Peyer's patch (tissue), 4 donors: Measurements from ENCODE around the gene CAPN8.

Source experiments
- CTCF ChIP-seq, 6 experiments: fragments of 450-650 bp in 4 of 6; fragments of 200-600 bp in 2 of 6; sonication (generic) in 1 of 6; IDR thresholded peaks; one replicate each; pipeline ENCODE4 v1.5.1; 2017 to 2019; ENCODE audit warnings: antibody characterized with exemption in 6 of 6, mild to moderate bottlenecking in 3 of 6, moderate library complexity in 1 of 6
- POLR2A ChIP-seq, 2 donors: fragments of 450-650 bp; IDR thresholded peaks; one replicate each; pipeline ENCODE4 v1.5.1; 2017; ENCODE audit warnings: antibody characterized with exemption in 2 of 2, mild to moderate bottlenecking in 2 of 2, moderate library complexity in 2 of 2

- no peak for TF ChIP-seq CTCF (IDR thresholded peaks at IDR 0.05)
- TF ChIP-seq POLR2A (IDR thresholded peaks at IDR 0.05), result no peak
Measured at GRCh38 chr1:223702735-223703667, 37.5 kb upstream of the CAPN8 start.
